Duodenal mucosa (tissue), 2 donors: Measurements from ENCODE around the gene NPHP4.
"Not testable (repeated sequence)": the region's sequence is repeated elsewhere in the genome, so short reads cannot be mapped to it uniquely, and the experiment has no call there.

Source experiments
- H3K27ac ChIP-seq: one replicate; pipeline ENCODE4 v1.7.0; 2013; ENCODE audit warnings: low read depth, low read length
- H3K27me3 ChIP-seq, 2 donors: one replicate each; pipeline ENCODE4 v1.7.0; 2013; ENCODE audit warnings: low read length in 2 of 2, control low read depth in 1 of 2; ENCODE audit not compliant: insufficient read depth in 2 of 2, control insufficient read depth in 1 of 2
- H3K36me3 ChIP-seq, 2 donors: one replicate each; pipeline ENCODE4 v1.7.0; 2013; ENCODE audit warnings: low read length in 2 of 2, control low read depth in 1 of 2; ENCODE audit not compliant: insufficient read depth in 2 of 2, control insufficient read depth in 1 of 2
- H3K4me1 ChIP-seq, 2 donors: one replicate each; pipeline ENCODE4 v1.7.0; 2013; ENCODE audit warnings: low read length in 2 of 2, control low read depth in 1 of 2; ENCODE audit not compliant: insufficient read depth in 2 of 2, control insufficient read depth in 1 of 2
- H3K4me3 ChIP-seq, 2 donors: one replicate each; pipeline ENCODE4 v1.7.0; 2013; ENCODE audit warnings: low read length in 2 of 2, low read depth in 1 of 2
- H3K9ac ChIP-seq, 2 donors: one replicate each; pipeline ENCODE4 v1.7.0; 2013; ENCODE audit warnings: low read length in 2 of 2, low read depth in 1 of 2
- H3K9me3 ChIP-seq, 2 donors: one replicate each; pipeline ENCODE4 v1.7.0; 2013; ENCODE audit warnings: low read length in 2 of 2, control low read depth in 1 of 2; ENCODE audit not compliant: control insufficient read depth in 1 of 2

Gene NPHP4

DNA sequence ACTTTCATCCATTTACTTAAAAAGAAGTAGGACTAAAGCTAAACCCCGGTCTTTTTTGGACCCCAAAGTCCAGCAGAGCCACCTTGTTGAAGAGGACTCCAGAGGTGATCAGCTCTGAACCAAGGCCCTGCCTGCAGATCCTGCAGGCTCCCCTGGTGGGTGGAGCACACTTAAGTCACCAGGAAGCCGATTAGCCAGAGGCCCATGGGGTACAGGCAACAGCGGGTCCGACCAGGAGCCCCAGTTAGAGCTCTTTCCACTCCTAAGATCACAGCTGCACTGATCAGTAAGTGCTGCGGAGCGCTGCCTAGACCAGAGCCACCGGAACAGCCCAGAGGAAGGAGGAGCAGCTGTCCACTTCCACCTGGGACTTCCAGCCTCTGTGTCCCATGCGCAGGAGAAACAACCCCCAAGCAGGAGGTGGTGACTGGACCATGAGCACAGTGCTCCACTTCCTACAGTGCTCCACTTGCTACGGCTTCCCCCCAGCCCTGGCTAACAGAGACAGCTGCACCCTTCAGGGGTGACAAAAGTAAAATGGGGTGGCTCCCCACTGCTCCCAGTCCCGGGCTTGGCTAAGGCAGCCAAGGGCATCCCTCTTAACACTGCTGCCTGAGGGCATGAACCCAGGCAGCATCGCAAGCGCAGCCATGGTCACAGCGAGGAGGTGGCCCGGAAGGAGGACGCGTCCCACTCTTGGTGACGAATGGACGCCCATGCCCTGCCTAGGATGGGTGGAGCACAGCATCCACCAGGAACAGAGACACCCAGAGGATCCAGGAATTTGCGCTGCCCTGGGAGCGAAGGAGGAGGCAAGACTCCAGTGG lies 58.0 kb downstream of the NPHP4 start:
- no peak overlapping the region for H3K27ac ChIP-seq

DNA sequence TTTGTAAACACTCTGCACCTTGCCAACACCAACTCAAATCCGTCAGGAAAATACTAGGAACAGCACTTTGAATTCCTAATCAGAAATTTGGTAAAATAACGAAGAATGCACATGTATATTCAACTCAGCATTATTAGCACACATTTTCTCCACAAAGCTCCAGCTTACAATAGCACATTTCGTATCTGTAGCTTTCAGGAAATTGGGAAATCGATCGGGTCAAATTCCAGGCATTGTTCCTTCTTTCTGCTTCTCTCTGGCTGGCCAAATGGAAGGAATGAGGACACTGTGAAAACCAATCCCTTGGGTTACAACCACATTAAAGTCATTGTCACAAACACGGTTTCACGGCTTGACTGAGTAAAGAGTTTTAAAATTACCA lies 58.6 kb downstream of the NPHP4 start:
- no peaks in the 10 kb centered on the region for H3K27me3 ChIP-seq
- H3K4me3 ChIP-seq = no peak overlapping the region
- no peak overlapping the region for H3K27ac ChIP-seq
- no peak overlapping the region for H3K9ac ChIP-seq
- H3K4me1 ChIP-seq = peaks cover 4 to 11% of the 10 kb centered on the region in 2 donors
- H3K9me3 ChIP-seq = no peaks in the 10 kb centered on the region
- H3K36me3 ChIP-seq = no peaks in the 10 kb centered on the region

More for the DNA sequence above, 58.0 kb downstream of the NPHP4 start:
- peaks cover 4 to 11% of the 10 kb centered on the region in 2 donors for H3K4me1 ChIP-seq
- H3K9ac ChIP-seq = no peak overlapping the region
- H3K9me3 ChIP-seq = no peaks in the 10 kb centered on the region
- no peaks in the 10 kb centered on the region for H3K27me3 ChIP-seq
- no peaks in the 10 kb centered on the region for H3K36me3 ChIP-seq
- H3K4me3 ChIP-seq = no peak overlapping the region

GRCh38 chr1:5933050-5933449 lies 59.2 kb downstream of the NPHP4 start:
- Histone ChIP-seq H3K36me3 (no peaks in the 10 kb centered on the region), H3K27me3 (no peaks in the 10 kb centered on the region), H3K27ac (no peak overlapping the region), H3K9ac (no peak overlapping the region), H3K4me3 (no peak overlapping the region), H3K9me3 (no peaks in the 10 kb centered on the region), H3K4me1 (peaks cover 5 to 11% of the 10 kb centered on the region in 2 donors)

- peaks cover 9 to 10% of the 10 kb centered on the region in 2 donors for H3K4me1 ChIP-seq
- no peak overlapping the region for H3K9ac ChIP-seq
- H3K4me3 ChIP-seq = no peak overlapping the region
- no peaks in the 10 kb centered on the region for H3K9me3 ChIP-seq
- no peak overlapping the region for H3K27ac ChIP-seq
- H3K36me3 ChIP-seq = peaks cover 0 to 9% of the 10 kb centered on the region in 2 donors
- H3K27me3 ChIP-seq = no peaks in the 10 kb centered on the region
These were observed 63.4 kb downstream of the NPHP4 start for GRCh38 chr1:5928714-5929400.

DNA sequence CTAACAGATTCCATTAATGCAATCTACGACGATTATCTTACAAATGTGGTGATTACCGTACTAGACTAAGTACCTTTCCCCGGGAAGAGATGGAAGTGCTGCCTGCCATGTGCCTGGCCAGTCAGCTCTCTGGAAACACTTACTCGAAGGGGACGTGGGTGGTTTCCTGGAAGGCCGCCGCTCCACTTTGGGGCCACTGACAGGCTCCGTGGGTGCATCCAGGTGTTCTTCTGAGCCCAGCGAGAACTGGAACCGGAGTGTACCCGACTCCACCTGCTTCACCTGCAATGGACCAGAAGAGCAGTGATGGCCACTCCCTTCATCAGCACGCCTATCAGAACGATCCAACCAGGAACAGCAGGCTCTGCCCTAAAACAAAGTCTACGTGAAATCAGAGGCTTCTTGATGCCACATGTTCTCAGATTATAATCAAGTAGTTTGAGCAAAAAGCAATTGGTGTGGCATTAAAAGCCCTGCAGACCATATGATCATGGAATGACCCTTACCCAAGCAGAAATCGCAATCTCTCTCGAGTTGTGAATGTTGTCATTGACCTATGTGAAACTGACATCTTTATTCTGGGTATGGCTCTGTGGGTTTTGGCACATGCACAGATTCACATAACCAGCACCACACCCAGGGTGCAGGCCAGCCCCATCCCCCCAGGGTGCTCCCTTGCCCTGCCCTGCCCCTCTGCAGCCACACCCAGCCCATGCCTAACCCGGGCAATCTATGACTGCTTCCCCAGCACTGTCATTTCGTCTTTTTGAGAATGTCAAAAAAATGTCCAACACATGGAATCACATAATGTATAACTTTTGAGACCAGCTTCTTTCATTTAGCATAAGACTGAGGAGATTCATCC lies 64.5 kb downstream of the NPHP4 start:
- Histone ChIP-seq H3K27ac (no peak overlapping the region), H3K27me3 (no peaks in the 10 kb centered on the region), H3K9ac (no peak overlapping the region), H3K9me3 (no peaks in the 10 kb centered on the region), H3K4me1 (peaks cover 0 to 5% of the 10 kb centered on the region in 2 donors), H3K4me3 (no peak overlapping the region), H3K36me3 (peaks cover 0 to 9% of the 10 kb centered on the region in 2 donors)

- H3K4me3 ChIP-seq = no peak overlapping the region
- no peaks in the 10 kb centered on the region for H3K9me3 ChIP-seq
- H3K36me3 ChIP-seq = peaks cover 0 to 9% of the 10 kb centered on the region in 2 donors
- H3K9ac ChIP-seq = no peak overlapping the region
- H3K4me1 ChIP-seq = peaks cover 0 to 5% of the 10 kb centered on the region in 2 donors
- H3K27ac ChIP-seq = no peak overlapping the region
- no peaks in the 10 kb centered on the region for H3K27me3 ChIP-seq
These were observed 65.4 kb downstream of the NPHP4 start for GRCh38 chr1:5926686-5927435.

DNA sequence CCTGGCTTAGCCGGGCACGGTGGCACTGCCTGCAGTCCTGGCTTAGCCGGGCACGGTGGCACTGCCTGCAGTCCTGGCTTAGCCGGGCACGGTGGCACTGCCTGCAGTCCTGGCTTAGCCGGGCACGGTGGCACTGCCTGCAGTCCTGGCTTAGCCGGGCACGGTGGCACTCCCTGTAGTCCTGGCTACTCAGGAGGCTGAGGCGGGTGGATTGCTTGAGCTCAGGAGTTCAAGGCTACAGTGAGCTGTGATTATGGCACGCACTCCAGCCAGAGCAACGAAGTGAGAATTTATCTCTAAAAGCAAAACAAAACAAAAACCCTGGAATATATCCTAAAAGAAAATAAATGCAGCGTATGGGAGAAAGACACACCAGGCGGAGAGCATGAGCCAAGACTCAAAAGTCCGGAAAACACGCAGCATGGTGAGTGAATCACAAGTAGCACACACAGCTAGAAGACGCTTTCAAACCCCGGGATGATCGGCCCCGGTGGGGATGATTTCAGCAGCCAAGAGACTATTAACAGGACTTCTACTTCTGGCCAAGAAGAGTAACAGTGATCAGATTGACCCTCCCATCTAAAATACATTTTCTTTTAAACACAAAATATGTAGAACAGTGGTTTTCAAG lies 69.4 kb downstream of the NPHP4 start:
- H3K27me3 ChIP-seq, H3K4me3 ChIP-seq, H3K9me3 ChIP-seq, H3K9ac ChIP-seq, H3K4me1 ChIP-seq, H3K27ac ChIP-seq, H3K36me3 ChIP-seq: not testable (repeated sequence)

DNA sequence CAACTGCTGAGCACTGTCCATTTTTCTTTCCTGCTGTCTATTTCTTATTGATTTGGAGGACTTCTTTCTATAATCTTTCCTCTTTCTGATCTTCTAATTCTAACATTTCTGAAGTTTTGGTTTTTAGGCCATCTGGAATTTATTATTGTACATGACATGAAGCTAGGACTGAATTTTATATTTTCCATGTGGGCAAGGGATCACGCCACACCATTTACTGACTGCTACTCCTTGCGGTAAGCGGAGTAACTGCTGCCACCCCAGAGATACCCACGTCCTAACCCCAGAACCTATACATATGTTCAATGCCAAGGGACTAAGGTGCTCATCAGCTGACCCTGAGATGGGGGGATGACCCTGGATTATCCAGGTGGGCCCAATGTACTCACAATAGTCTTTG lies 70.6 kb downstream of the NPHP4 start:
- no peaks in the 10 kb centered on the region for H3K4me1 ChIP-seq
- H3K36me3 ChIP-seq = no peaks in the 10 kb centered on the region
- H3K9me3 ChIP-seq = no peaks in the 10 kb centered on the region
- H3K4me3 ChIP-seq = no peak overlapping the region
- H3K27me3 ChIP-seq = no peaks in the 10 kb centered on the region
- no peak overlapping the region for H3K27ac ChIP-seq
- no peak overlapping the region for H3K9ac ChIP-seq

DNA sequence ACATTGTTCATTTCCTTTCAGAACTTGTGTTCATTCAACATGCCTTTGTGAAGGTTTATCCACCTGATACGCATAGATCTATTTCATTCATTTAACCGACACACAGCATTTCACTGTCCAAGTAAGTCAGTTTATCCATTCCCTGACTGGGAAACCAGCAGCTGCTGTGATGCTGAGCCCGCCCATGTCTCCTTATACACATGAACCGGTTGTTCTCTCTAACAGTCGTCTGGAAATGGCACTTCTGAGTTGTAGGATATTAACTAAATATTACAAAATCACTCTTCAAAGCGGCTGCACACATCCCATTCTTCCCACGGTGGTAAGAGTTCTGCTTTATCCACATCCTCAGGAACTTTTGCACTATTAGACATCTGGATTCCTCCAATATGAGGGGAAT lies 71.1 kb downstream of the NPHP4 start:
- H3K9me3 ChIP-seq = no peaks in the 10 kb centered on the region
- no peak overlapping the region for H3K4me3 ChIP-seq
- no peak overlapping the region for H3K27ac ChIP-seq
- no peaks in the 10 kb centered on the region for H3K27me3 ChIP-seq
- no peaks in the 10 kb centered on the region for H3K4me1 ChIP-seq
- H3K9ac ChIP-seq = no peak overlapping the region
- no peaks in the 10 kb centered on the region for H3K36me3 ChIP-seq
